GM21786 (cell line): ENCODE data around the gene SLC41A3.
"Not testable (repeated sequence)": the region's sequence is repeated elsewhere in the genome, so short reads cannot be mapped to it uniquely, and the experiment has no call there.

ENCODE experiments used
- ATAC-seq: cut with Tn5 transposase; IDR thresholded peaks from one replicate; pipeline ENCODE4 v1.9.1; 2021; ENCODE audit not compliant: unreplicated experiment

The SLC41A3 gene

DNA sequence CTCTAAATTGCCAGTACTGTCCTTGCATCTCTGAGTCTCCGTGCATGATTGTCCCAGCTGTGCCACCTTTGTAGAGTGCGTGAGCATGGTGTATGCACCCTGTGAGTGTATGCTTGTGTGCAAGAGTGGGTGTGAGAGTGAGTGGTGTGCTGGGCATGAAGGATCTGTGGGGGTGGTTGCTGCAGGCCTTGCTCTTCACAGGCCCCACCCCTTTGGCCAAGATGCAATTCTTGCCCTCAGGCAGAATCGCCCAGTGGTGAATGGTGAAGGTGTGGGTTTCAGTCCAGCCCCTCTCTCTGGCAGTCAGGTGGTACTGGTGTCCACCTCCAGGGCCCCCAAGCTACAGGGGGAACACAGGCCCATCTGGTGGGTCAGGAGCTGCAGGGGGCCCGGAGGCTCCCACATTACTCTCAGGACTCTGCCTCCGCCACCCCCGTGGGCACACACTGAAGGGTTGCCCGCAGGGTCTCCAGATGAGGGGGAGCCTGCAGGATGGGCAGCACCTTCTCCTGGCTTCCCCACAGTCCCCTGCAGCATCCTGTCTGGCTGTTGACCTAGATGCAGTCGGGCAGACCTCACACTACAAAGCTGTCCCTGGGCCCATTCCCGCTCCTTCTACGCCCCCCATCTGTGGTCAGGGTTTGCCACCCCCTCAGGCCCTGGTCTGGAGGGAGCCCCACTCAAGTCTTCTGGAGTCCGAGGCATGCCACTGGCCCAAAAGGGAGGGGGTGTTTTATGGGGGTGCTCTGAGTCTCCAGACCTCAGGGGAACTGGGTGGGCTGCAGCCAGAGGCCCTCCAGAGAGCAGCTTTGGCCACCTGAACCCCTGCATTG, 123.3 kb downstream of the SLC41A3 start:
- ATAC-seq: no peak

DNA sequence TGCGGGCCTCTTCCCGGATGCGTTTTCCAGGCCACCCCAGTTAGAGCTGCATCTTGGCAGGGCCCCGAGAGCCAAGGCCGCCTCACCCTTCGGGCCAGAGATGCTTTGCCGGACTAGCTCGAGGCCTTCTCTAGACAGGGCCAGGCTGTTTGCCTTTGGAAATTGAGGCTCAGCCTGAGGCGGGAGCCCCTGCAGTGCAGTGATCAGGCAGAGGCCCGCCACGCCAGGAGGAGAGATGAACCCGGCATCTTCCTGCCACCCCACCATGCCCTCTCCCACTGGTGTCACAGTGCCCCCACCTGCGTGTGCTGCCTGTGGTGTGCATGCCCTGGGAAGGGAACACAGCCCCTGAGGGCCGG, 123.9 kb downstream of the SLC41A3 start:
- no peak for ATAC-seq

DNA sequence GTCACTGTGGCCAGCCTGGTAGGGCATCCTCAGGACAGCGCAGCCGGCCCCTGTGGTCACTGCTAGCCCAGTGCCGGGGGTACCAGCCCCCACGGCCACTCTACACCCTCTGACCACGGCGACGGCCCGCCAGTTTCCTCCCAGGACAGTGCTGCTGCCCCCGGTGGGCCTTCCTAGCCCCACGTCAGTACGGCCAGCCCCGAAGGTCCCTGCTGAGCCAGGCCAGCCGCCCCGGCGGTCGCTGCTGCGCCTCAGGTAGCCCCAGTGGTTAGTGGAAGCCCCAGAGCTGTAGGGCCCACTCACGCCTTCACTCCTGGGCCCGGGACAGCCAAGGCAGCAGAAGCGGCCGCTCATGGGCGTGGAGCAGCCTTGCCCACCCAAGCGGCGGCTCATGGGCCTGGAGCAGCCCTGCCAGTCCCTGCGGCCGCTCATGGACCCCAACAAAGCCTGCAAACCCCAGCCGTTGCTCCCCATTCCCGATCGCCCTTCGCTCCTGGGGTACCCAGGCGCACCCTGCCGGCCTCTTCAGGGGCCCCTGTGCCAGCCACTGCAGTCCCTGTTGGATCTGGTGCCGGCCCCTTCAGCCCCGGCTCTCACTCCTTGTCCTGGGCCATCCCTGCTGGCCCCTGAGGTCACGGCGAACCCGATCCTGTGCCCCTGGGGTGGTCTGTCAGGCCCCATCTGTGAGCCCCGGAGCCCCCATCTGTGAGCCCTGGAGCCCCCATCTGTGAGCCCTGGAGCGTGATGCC, 124.4 kb downstream of the SLC41A3 start:
- no peak for ATAC-seq

DNA sequence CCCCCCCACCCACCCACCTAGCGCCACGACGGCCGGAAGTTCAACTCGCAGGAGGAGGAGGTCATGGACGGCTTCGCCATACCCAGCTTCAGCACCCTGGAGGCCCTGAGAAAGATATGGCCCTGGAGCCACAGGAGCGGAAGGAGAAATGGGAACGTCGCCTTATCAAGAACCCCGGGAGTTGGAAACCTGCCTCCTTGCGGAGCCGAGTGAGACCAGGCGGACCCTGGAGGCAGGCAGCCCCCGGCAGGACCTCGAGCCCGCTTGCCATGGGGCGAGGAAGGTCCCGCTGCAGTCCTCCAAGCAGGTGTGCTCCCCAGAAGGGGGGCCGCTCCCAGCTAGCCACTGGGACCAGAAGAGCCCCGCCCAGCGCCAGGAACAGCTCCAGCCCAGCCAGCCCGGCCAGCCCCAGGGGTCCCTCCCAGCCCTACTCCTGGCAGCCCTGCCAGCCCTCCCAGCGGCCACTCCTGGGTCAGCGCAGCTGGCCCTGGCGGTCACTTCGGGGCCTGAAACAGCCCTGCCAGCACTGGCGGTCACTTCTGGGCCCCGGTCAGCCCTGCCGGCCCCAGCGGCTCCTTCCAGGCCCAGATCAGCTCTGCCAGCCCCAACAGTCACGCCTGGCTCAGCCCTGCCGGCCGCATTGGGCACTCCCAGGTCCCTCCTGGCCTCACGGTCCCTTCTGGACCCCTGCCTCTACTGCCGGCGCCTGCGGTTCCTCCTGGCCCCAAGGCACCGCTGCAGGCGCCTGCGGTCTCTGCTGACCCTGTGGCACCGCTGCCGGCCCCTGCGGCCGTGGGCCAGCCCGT, 125.2 kb downstream of the SLC41A3 start:
- ATAC-seq: no peak

DNA sequence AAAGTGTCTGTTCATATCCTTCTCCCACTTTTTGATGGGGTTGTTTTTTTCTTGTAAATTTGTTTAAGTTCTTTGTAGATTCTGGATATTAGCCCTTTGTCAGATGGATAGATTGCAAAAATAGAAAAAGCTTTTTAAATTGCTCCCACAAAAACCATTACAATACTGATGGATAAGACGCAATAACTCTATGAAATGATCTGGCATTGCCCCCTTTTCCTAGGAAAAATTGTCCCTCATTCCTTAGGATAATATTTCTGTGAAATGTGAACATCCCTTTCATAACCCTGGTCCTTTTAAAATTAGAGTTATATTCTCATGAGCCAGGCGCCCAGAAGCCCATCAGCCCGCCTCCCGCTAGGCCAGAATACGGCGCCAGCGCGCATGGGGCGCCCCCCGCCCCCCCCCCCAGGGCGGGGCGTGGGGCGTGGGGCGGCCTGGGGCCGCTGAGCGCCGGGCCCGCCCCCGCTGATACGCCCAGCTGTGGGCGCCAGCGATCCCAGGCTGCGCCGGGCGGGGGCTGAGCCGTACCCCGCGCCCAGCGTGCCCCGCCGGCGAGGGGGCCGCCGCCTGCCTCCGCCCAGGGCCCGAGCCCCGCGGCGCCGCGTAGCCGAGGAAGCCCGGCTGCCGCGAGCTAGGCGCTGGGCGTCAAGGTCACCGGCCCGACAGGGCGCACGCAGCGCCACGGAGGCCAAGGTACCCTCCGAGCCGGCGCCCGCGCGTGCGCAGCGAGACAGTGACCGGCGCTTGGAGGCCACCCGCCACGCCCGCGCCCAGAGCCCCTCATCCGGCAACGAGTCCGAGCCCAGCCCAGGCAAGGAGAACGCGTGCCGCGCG, 126.0 kb downstream of the SLC41A3 start:
- ATAC-seq: no peak

DNA sequence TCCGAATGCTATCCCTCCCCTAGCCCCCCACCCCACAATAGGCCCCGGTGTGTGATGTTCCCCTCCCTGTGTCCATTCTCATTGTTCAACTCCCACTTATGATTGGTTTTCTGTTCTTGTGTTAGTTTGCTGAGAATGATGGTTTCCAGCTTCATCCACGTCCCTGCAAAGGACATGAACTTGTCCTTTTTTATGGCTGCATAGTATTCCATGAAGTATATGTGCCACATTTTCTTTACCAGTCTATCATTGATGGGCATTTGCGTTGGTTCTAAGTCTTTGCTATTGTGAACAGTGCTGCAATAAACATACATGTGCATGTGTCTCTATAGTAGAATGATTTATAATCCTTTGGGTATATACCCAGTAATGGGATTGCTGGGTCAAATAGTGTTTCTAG, 126.9 kb downstream of the SLC41A3 start:
- not testable (repeated sequence) for ATAC-seq
